GM19463 (cell line): ENCODE measurements around the gene PLCB1.
"Not testable (repeated sequence)": the region's sequence is repeated elsewhere in the genome, so short reads cannot be mapped to it uniquely, and the experiment has no call there.

Experiments used
- ATAC-seq: cut with Tn5 transposase; IDR thresholded peaks from one replicate; pipeline ENCODE4 v1.9.1; 2021; ENCODE audit warnings: mild to moderate bottlenecking, moderate library complexity; ENCODE audit not compliant: unreplicated experiment

The PLCB1 gene

DNA sequence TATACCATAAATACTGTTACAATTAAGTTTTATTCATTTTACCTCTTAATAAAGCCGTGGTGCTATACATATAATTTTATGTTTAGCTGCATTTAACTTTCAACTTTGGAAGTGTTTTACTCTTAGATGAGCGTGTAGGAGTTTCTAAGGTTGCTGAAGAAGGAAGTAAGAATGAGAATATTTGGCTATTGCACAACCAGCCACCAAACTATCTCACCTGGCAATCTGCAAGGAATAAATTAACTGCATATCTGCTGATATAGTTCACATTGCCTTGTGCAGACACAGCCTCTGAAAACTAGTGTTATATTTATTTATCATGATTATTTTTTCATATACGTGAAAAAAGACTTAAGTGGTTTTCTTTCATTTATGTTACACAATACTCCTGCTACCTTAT, 230.4 kb downstream of the PLCB1 start:
- ATAC-seq: no peak

DNA sequence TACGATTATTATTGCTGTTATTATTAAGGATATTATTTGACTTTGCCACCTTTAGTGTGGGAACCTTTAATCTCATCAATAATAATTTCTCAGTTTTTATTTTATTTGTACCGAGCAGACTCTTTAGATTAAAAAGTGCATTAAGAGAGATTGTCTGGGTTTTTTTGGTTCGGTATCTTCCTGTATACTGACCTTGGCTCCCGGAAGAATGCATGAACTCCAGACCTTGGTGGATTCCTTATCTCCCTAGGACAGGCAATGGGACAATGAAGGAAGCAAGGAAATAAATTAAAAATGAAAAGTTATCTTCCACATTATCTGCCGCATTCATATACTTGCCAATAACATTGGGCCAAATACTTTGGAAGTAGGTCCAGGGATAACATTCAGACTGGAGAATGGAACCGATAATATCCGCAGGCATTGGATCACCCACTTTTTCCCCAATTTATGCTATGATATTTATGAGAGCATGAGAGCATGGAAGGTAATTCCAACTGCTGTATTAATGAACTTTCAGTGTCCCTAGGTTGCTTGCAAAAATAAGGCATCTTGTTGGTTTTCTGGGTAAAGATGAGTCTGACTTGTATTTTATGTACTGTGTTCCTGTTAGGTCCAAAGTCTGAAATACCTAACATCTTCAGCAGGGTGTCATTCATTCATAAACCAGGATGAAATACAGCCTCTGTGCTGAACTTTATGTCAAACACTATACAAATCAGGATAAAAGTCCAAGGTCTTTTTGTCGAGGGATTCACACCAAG, 232.1 kb downstream of the PLCB1 start:
- no peak for ATAC-seq

DNA sequence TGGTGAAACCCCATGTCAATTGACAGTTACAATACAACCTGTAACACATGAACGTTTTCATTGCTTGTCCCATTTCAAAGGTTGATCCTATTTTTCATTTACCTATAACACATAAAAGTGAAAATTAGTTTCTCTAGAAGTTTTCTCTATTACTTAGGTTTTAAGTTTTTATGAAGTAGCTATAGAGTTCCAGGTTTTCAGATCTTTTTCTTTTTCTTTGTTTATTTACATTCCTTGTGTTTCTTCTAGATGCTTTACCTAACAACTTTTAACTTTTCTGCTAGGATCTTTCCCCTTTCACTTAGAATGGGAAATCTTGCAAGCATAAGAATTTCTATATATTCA, 232.6 kb downstream of the PLCB1 start:
- ATAC-seq: no peak

DNA sequence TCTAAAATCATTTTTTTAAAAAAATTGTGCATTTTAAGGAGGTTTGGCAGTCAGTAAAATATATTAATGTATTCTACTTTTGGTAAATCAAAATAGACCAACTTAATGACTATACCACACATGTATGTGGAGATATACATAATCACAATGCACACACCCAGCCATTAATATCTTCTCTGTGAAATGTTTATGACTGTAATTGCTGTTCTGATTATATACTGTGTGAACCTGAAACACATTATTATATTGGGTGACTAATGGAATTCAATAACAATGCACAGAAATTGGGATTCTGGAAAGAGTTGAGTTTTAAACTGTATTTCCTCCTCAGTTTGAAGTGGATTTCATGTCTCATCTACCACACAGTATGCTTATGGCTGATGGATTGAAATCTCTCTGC, 233.6 kb downstream of the PLCB1 start:
- ATAC-seq: no peak

DNA sequence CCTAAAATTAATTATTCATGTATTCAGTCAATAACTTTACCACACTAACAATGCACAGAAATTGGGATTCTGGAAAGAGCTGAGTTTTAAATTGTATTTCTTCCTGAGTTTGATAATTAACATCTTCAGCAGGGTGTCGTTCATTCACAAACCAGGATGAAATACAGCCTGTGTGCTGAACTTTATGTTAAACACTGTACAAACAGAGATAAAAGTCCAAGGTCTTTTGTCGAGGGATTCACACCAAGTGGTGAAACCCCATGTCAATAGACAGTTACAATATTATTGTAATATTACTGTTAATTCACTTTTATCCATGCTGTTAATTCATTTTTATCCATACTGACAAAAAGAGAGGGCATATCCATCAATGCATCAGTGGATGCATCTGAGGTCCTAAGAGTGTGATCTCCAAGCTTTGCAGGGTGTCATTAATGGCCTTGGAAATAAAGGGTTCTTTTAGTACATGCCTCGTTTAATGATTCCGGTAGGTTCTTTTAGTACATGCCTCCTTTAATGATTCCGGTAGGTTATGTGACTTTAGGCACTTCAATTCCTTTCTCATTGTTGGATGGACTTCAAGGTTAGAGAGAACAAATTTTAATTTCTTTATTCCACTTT, 234.3 kb downstream of the PLCB1 start:
- no peak for ATAC-seq

DNA sequence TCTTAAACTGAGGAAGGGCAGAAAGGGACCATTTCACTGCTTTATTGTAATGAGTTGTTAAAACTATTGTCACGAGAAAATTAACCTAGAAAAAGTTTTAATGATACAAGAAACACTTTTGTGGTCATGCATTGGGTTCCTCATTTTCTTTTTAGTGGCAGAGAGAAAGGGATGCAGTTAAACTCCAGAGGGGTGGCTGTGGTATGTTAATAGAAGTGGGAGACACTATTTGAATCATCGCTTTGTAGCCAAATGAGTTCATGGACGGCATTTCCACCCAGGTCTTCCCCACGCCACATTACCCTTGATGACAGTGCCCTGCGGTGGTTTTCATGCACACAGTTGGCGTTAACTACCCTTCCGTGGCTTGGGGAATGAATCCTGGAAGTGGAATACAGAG, 235.6 kb downstream of the PLCB1 start:
- ATAC-seq: no peak

DNA sequence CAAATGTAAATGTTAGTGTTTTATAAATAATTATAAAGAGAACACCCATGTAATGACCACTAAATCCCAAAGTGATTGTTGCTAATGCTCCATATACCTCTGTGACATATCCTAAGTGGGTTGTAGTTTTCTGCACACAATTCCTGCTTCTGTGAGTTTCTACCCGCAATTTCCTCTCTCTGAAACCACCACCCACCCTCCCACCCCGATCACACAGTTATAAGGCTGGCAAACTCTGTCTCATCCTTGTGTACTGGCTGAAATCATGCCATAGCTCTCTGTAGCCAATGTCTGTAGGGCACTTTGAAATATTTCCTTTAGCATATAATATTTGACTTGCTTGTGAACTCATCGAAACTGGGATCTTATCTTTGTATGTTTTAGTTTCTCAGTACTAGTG, 236.6 kb downstream of the PLCB1 start:
- no peak for ATAC-seq

DNA sequence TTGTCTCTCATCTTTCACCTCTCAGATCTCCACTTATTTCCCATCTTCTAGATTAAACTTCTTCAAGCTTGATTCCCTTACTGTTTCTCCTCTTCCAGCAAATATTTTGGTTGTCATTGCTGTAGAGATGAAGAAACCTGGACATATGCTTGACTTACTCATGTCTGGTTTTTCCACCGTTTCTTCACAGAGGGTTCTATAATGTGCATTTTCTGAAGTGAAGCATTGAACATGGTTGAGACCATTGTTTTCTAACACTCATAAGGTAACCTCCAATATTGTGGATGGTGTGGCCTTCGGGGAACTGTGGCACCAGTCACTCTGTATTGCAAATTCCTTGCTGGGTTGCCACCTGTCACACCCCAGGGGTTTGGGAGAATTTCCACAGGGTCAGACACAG, 237.2 kb downstream of the PLCB1 start:
- ATAC-seq: no peak

DNA sequence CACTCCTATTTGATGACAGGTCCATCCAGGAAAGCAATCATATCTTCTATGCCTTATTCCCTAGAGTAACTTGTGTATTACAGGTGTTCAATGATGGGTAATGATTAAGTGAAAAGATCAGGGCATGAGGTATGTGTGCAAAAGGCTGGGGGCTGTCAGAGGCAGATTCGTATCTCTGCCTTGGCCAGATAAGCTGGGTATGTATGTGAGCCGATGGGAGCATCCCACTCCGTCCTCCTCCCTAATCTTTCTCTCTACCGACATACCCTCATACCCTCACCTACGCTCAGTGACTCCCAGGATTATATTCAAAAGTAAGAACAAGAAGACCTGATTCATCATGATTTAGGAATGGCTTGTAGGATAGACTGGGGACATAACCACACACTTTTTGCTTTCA, 238.7 kb downstream of the PLCB1 start:
- no peak for ATAC-seq

DNA sequence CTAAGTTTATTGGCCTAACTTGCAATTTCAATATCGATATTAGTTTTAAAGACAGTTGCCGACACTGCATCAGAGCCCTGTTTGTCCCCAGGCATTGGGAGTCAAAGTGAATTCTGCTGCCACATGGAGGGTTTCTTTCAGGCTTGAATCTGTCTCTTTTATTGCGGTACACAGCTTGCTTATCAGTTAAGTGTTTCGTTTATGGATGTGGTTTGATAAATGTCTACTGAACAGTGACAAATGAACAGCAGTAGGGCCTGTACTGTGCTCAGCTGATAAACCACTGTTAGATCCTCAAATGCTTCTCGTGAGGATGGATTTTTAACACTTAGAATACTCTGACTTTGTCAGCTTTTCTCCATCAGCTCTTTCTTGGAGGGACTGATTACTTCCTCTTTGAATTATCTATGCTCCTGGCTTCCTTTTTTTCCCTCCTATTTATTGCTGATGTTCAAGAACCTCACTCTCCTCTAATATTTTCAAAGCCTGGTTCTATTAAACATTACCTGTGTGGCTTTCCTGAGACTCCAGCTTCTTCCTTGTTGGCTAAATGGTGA, 240.8 kb downstream of the PLCB1 start:
- no peak for ATAC-seq

DNA sequence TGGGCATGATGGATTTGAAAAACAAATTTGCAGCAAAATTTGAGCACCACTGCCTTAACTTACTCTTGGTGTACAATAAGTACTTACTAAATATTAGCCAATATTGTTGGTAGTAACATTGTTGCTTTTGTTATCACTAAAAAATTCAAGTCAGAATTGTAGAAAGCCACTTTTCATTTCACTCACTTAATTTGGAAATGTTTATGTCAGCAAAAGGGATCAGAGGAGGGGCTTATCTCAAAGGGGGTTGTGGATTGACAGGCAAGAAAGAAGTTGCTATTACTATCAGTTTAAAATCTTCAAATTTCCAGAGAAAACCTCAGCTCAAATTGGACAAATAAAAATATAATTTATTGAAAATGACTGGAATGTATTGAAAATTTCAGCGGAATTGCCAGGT, 241.5 kb downstream of the PLCB1 start:
- ATAC-seq: no peak

DNA sequence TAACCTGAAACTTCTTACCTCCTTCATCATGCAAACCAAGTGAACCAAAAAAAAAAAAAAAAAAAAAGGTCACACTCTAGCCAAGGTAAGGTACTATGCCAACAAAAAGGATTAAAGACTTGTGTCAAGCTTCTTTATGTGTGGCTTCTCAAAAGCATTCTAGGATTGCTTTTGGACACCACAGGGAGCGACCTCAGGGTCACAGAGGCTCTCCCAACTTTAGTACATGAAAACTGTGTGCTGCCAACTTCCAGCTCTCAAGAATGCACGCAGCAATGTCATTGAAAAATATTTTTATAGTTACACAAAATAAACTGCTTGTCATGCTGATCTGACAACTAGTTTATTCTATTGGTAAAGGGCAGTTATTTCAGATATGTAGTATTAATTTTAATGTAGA, 243.8 kb downstream of the PLCB1 start:
- no peak for ATAC-seq

DNA sequence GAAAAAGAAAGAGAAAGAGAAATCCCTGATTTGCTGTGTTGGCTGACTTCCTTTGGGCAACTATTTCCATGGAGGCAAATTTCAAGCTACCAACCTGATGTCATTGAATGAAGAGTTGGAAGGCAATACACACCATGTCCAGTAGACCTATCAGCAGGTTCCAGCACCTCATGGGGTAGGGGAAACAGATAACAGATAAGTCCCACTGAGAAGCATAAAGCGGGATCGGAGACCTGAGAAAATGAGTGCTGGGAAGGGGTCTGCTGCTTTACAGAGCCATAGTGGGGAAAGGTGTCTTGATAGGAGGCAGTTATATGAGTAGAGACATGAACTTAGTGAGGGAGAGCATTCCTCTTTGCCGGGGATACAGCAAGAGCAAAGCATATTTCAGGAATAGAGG, 244.9 kb downstream of the PLCB1 start:
- ATAC-seq: no peak

DNA sequence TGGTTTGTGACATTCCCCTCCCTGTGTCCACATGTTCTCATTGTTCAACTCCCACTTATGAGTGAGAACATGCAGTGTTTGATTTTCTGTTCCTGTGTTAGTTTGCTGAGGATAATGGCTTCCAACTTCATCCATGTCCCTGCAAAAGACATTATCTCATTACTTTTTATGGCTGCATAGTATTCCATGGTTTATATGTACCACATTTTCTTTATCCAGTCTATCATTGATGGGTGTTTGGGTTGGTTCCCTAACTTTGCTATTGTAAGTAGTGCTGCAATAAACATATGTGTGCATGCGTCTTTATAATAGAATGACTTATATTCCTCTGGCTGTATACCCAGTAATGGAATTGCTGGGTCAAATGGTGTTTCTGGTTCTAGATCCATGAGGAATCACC, 247.1 kb downstream of the PLCB1 start:
- not testable (repeated sequence) for ATAC-seq

DNA sequence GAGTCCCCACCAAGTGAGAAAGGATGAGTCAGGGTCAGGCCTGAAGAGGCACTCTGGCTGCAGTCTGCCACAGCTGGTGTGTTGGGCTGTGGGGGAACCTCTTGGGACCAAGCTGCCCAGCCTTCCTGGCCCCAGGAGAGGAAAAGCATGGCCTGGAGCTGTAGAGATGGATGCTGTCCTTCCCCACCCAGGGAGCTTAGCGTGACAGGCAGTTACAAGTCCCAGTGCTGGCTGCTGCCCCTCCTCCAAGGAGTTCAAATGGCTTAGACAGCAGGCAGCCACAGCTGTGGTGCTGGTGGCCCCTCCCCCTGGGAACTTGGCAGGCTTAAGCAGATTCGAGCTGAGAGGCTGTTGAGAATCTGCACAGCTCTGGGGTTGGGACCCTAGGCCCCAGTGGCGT, 253.2 kb downstream of the PLCB1 start:
- no peak for ATAC-seq

DNA sequence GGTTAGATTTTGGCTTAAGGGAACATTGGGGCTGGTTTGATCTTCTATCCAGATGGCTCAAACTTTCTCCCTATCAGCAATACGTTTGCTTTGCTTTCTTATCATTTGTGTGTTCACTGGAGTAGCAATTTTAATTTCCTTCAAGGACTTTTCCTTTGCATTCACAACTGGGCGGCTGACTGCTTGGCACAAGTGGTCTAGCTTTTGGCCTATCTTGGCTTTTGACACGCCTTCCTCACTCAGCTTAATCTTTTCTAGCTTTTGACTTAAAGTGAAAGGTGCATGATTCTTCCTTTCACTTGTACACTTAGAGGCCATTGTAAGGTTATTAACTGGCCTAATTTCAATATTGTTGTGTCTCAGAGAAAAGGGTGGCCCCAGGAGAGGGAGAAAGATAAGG, 254.9 kb downstream of the PLCB1 start:
- ATAC-seq: no peak

DNA sequence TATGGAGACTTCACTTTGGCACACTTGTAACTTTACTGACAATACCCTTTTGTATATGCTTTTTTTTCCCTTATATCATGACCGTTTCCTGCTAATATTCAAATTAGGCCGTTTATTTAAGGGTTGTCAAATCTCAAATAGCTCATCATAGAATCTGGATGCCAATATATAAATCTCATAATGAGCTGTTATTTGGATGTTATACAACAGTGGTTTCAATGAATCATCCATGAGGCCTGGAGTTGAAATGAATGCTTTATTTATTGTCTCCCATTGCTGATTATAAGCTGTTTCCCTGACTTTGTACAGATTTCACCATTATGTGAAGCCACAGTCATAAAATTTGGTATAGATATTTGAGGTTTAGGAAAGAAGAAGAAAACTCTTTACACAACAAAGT, 256.1 kb downstream of the PLCB1 start:
- no peak for ATAC-seq

DNA sequence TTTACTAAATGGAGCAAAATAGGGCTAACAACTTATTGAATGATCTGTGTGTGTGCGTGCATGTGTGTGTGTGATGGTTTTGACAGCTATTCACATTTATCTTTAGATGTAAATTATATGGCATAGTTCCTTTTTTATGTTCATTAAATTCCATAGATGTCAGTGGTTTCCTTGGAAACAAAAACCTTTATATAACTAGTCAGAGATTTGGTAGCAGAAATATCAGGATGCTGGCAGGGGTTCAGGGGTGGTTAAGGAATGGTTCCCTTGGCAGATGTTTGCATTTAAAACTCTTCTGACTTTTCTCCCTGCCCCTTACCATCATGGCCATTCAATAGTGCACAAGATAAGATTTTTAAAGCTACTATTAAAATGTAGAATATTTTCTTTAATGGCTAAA, 256.6 kb downstream of the PLCB1 start:
- ATAC-seq: no peak

DNA sequence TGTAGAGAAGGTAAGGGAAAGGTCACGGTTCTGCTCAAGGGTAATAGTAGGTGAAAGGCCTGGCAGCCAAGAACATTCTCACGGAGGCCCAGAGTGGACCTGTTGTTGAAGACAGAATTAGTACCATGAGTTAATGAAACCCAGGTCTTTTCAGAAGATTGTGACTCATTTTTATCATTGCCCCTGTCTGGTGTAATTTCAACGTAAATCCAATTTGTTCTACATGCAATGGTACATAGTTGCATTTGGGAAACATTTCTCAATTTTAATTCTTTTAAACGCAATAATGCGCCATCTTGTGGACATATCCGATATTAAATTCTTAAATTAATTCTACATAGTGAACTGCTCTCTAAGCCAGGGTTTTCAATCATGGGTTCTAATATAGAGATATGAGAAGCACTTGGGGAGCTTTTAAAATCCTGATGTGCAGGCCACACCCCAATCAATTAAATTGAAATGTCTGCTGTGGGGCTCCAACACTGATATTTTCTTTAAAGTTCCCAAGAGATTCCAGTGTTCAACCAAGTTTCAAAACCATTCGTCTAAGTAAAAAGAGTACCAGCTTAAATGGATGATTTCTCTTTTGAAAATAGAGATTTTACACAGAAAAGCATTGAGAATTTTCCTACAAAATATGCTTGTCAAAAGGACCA, 257.4 kb downstream of the PLCB1 start:
- no peak for ATAC-seq

DNA sequence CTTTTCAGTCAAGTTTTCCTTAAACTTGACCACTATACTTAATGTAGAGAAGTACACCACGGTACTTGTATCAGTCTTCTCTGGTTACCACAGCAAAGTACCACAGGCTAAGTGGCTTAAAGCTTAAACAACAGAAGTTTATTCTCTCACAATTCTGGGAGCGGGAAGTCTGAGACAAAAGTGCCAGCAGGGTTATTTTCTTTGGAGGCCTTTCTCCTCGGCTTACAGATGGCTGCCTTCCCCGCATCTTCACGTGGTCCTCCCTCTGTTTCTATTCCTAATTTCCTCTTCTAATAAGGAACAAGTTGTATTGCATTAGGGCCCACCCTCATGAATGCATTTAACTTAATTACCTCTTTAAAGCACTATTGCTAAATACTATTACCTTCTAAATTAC, 258.0 kb downstream of the PLCB1 start:
- no peak for ATAC-seq

DNA sequence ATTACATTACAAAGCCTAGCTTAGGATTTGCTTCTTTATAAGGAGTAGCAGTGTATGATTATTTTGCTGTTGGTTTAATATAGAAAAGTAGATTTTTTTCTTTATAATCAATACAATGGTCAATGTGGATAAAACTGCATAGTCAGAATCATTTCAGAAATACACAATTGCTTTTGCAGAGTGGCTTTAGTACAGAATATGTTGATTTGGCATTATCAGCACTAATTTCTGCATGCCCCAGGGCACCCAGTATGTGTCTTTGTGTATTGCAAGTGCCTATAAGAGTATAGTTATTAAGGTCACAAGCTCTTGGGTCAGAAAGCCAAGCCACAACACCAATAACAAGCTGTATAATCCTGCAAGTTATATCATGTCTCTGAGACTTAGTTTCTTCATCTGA, 258.4 kb downstream of the PLCB1 start:
- ATAC-seq: no peak

DNA sequence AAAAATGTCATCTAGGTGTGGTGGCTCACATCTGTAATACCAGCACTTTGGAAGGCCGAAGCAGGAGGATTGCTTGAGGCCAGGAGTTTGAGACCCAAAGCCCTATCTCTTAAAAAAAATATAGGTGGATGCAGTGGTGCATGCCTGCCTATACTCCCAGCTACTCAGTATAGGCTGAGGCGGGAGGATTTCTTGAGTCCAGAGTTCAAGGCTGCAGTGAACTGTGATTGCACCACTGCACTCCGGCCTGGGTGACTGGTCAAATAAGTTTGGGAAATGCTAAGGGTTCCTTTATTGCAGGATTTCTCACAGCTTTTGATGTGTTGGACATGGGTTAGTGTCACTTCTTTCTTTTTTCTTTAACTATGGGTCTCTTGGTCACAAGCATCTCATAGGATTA, 261.3 kb downstream of the PLCB1 start:
- no peak for ATAC-seq
